ENCODE results near the gene GALNT14.

The GALNT14 gene

GRCh38 chr2:30883822-30884221 is 254.4 kb downstream of the GALNT14 start:
- Histone ChIP-seq H3K27ac (ENCODE audit: poor library complexity, severe bottlenecking) (no peak overlapping the region), H3K4me3 (ENCODE audit: severe bottlenecking) (no peak overlapping the region), H3K9me3 (ENCODE audit: severe bottlenecking) (no peaks in the 10 kb centered on the region), H3K36me3 (ENCODE audit: low read depth) (no peaks in the 10 kb centered on the region), H3K4me1 (ENCODE audit: insufficient read depth, poor library complexity, severe bottlenecking) (peaks cover 4% of the 10 kb centered on the region), H3K27me3 (ENCODE audit: insufficient read depth, poor library complexity, severe bottlenecking) (no peaks in the 10 kb centered on the region)
- TF ChIP-seq, protein P1, sequence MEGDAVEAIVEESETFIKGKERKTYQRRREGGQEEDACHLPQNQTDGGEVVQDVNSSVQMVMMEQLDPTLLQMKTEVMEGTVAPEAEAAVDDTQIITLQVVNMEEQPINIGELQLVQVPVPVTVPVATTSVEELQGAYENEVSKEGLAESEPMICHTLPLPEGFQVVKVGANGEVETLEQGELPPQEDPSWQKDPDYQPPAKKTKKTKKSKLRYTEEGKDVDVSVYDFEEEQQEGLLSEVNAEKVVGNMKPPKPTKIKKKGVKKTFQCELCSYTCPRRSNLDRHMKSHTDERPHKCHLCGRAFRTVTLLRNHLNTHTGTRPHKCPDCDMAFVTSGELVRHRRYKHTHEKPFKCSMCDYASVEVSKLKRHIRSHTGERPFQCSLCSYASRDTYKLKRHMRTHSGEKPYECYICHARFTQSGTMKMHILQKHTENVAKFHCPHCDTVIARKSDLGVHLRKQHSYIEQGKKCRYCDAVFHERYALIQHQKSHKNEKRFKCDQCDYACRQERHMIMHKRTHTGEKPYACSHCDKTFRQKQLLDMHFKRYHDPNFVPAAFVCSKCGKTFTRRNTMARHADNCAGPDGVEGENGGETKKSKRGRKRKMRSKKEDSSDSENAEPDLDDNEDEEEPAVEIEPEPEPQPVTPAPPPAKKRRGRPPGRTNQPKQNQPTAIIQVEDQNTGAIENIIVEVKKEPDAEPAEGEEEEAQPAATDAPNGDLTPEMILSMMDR (IDR thresholded peaks at IDR 0.05; ENCODE audit: poor library complexity, severe bottlenecking), result no peak
- DNase-seq (ENCODE audit: low spot score), result no peak
- no peak for ATAC-seq (ENCODE audit: low read depth)

DNA sequence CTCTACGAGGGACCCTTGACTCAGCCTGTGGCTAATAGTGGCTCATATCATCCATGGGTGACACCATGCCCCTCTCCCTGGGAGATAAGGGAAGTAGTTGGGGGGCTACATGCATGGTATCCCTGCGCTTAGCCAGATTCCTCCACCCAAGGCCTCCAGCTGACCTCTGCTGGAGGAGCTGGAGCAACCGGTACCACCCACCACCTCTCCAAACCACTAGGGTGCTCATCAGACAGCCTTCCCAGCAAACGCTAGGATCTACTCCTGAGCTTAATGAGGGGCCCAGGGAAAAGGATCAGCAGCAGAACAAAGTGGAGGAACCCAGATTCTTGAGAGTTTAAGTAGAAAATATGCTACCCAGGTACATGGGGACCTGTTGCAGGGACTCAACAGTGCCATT is 255.1 kb downstream of the GALNT14 start:
- H3K4me1 ChIP-seq (ENCODE audit: insufficient read depth, poor library complexity, severe bottlenecking), result peaks cover 4% of the 10 kb centered on the region
- H3K27ac ChIP-seq (ENCODE audit: poor library complexity, severe bottlenecking), result no peak overlapping the region
- no peaks in the 10 kb centered on the region for H3K9me3 ChIP-seq (ENCODE audit: severe bottlenecking)
- DNase-seq (ENCODE audit: low spot score) (no peak), ATAC-seq (ENCODE audit: low read depth) (no peak)
- TF ChIP-seq, protein P1 (IDR thresholded peaks at IDR 0.05; ENCODE audit: poor library complexity, severe bottlenecking), result no peak
- H3K27me3 ChIP-seq (ENCODE audit: insufficient read depth, poor library complexity, severe bottlenecking), result peaks cover 4% of the 10 kb centered on the region
- no peak overlapping the region for H3K4me3 ChIP-seq (ENCODE audit: severe bottlenecking)
- H3K36me3 ChIP-seq (ENCODE audit: low read depth), result no peaks in the 10 kb centered on the region

DNA sequence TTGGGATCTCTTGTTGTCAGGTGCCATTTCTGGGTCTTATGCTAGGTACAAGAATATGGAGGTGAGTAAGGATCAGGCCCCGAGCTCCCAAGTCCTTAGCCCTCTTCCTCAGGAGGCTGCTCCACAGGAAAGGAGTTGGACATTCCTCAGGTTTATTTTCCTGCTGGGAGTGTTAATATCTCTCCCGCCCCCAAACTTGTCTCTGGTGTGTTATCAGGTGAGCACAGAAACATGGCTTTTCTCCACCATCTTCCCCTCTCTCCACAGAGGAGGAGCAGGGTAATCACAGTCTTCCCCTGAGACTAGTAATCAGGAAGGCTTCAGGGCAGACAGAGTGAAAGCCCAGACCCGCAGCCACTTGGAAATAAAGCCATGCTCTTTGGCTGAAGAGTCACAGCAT is 257.7 kb downstream of the GALNT14 start:
- TF ChIP-seq, protein P1 (IDR thresholded peaks at IDR 0.05; ENCODE audit: poor library complexity, severe bottlenecking), result no peak
- H3K27me3 ChIP-seq (ENCODE audit: insufficient read depth, poor library complexity, severe bottlenecking), result peaks cover 4% of the 10 kb centered on the region
- no peaks in the 10 kb centered on the region for H3K9me3 ChIP-seq (ENCODE audit: severe bottlenecking)
- ATAC-seq (ENCODE audit: low read depth), result no peak
- H3K4me1 ChIP-seq (ENCODE audit: insufficient read depth, poor library complexity, severe bottlenecking), result no peaks in the 10 kb centered on the region
- H3K36me3 ChIP-seq (ENCODE audit: low read depth), result no peaks in the 10 kb centered on the region
- DNase-seq (ENCODE audit: low spot score), result no peak
- H3K4me3 ChIP-seq (ENCODE audit: severe bottlenecking), result no peak overlapping the region
- H3K27ac ChIP-seq (ENCODE audit: poor library complexity, severe bottlenecking), result no peak overlapping the region

- Histone ChIP-seq H3K36me3 (ENCODE audit: low read depth) (no peaks in the 10 kb centered on the region), H3K4me1 (ENCODE audit: insufficient read depth, poor library complexity, severe bottlenecking) (no peaks in the 10 kb centered on the region), H3K27me3 (ENCODE audit: insufficient read depth, poor library complexity, severe bottlenecking) (peaks cover 4% of the 10 kb centered on the region), H3K27ac (ENCODE audit: poor library complexity, severe bottlenecking) (no peak overlapping the region), H3K4me3 (ENCODE audit: severe bottlenecking) (no peak overlapping the region), H3K9me3 (ENCODE audit: severe bottlenecking) (no peaks in the 10 kb centered on the region)
- ATAC-seq (ENCODE audit: low read depth) (no peak), DNase-seq (ENCODE audit: low spot score) (no peak)
- TF ChIP-seq, protein P1 (IDR thresholded peaks at IDR 0.05; ENCODE audit: poor library complexity, severe bottlenecking), result no peak
These were observed 260.4 kb downstream of the GALNT14 start for GRCh38 chr2:30877833-30878232.

DNA sequence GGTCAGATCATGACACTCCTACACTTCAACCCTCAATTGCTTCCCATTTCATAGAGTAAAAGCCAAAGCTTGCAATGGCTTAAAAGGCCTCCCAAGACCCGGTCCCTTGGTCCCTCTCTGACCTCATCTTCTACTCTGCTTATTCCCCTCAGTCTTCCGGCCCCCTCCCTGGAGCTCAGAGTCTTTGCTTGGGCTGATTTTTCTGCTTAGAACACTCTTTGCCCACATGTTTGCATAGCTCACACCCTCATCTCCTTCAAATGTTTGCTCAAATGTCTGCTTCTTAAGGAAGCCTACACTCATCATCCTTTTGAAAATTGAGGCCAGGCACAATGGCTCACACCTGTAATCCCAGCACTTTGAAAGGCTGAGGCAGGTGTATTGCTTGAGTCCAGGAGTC is 265.4 kb downstream of the GALNT14 start:
- Histone ChIP-seq H3K4me1 (ENCODE audit: insufficient read depth, poor library complexity, severe bottlenecking) (peaks cover 12% of the 10 kb centered on the region), H3K9me3 (ENCODE audit: severe bottlenecking) (no peaks in the 10 kb centered on the region), H3K27me3 (ENCODE audit: insufficient read depth, poor library complexity, severe bottlenecking) (no peaks in the 10 kb centered on the region), H3K27ac (ENCODE audit: poor library complexity, severe bottlenecking) (no peak overlapping the region), H3K36me3 (ENCODE audit: low read depth) (no peaks in the 10 kb centered on the region), H3K4me3 (ENCODE audit: severe bottlenecking) (no peak overlapping the region)
- ATAC-seq (ENCODE audit: low read depth) (no peak), DNase-seq (ENCODE audit: low spot score) (no peak)
- TF ChIP-seq, protein P1 (IDR thresholded peaks at IDR 0.05; ENCODE audit: poor library complexity, severe bottlenecking), result no peak

Data from RWPE2 (cell line).